ENCODE data around the gene CORO2B.

CORO2B gene

GRCh38 chr15:68711406-68711805, 132.6 kb downstream of the CORO2B start:
- no peak for ATAC-seq
- TF ChIP-seq OSR1 (CRISPR knock-in tag; IDR thresholded peaks at IDR 0.05) (no peak), ZC3H10 (CRISPR knock-in tag; IDR thresholded peaks at IDR 0.05) (no peak), ESRRG (CRISPR knock-in tag; IDR thresholded peaks at IDR 0.05) (no peak), ARNTL (CRISPR knock-in tag; IDR thresholded peaks at IDR 0.05; ENCODE audit: borderline replicate concordance, low read depth) (no peak), PPARA (CRISPR knock-in tag; IDR thresholded peaks at IDR 0.05; ENCODE audit: borderline replicate concordance) (no peak)
- TF ChIP-seq, protein P1, sequence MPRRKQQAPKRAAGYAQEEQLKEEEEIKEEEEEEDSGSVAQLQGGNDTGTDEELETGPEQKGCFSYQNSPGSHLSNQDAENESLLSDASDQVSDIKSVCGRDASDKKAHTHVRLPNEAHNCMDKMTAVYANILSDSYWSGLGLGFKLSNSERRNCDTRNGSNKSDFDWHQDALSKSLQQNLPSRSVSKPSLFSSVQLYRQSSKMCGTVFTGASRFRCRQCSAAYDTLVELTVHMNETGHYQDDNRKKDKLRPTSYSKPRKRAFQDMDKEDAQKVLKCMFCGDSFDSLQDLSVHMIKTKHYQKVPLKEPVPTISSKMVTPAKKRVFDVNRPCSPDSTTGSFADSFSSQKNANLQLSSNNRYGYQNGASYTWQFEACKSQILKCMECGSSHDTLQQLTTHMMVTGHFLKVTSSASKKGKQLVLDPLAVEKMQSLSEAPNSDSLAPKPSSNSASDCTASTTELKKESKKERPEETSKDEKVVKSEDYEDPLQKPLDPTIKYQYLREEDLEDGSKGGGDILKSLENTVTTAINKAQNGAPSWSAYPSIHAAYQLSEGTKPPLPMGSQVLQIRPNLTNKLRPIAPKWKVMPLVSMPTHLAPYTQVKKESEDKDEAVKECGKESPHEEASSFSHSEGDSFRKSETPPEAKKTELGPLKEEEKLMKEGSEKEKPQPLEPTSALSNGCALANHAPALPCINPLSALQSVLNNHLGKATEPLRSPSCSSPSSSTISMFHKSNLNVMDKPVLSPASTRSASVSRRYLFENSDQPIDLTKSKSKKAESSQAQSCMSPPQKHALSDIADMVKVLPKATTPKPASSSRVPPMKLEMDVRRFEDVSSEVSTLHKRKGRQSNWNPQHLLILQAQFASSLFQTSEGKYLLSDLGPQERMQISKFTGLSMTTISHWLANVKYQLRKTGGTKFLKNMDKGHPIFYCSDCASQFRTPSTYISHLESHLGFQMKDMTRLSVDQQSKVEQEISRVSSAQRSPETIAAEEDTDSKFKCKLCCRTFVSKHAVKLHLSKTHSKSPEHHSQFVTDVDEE (CRISPR knock-in tag; IDR thresholded peaks at IDR 0.05) = no peak
- TF ChIP-seq, protein P2, sequence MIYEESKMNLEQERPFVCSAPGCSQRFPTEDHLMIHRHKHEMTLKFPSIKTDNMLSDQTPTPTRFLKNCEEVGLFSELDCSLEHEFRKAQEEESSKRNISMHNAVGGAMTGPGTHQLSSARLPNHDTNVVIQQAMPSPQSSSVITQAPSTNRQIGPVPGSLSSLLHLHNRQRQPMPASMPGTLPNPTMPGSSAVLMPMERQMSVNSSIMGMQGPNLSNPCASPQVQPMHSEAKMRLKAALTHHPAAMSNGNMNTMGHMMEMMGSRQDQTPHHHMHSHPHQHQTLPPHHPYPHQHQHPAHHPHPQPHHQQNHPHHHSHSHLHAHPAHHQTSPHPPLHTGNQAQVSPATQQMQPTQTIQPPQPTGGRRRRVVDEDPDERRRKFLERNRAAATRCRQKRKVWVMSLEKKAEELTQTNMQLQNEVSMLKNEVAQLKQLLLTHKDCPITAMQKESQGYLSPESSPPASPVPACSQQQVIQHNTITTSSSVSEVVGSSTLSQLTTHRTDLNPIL (CRISPR knock-in tag; IDR thresholded peaks at IDR 0.05; ENCODE audit: low read depth) = no peak

- TF ChIP-seq GLIS3 (CRISPR knock-in tag; IDR thresholded peaks at IDR 0.05) (no peak), ZNF565 (CRISPR knock-in tag; conservative IDR thresholded peaks at IDR 0.05; ENCODE audit: low read depth) (no peak), ZC3H10 (CRISPR knock-in tag; IDR thresholded peaks at IDR 0.05) (no peak), POU6F1 (CRISPR knock-in tag; IDR thresholded peaks at IDR 0.05; ENCODE audit: borderline replicate concordance, low read depth) (no peak), RARB (CRISPR knock-in tag; IDR thresholded peaks at IDR 0.05) (no peak), ARNTL (CRISPR knock-in tag; IDR thresholded peaks at IDR 0.05; ENCODE audit: borderline replicate concordance, low read depth) (no peak), CSDC2 (CRISPR knock-in tag; IDR thresholded peaks at IDR 0.05) (no peak), TCF4 (CRISPR knock-in tag; IDR thresholded peaks at IDR 0.05; ENCODE audit: borderline replicate concordance) (no peak), BACH2 (CRISPR knock-in tag; IDR thresholded peaks at IDR 0.05; ENCODE audit: borderline replicate concordance) (no peak), CSRNP3 (CRISPR knock-in tag; IDR thresholded peaks at IDR 0.05) (no peak), ISL1 (CRISPR knock-in tag; IDR thresholded peaks at IDR 0.05) (no peak), ZNF8 (CRISPR knock-in tag; IDR thresholded peaks at IDR 0.05) (no peak), SNAI2 (CRISPR knock-in tag; IDR thresholded peaks at IDR 0.05) (no peak), PPARA (CRISPR knock-in tag; IDR thresholded peaks at IDR 0.05; ENCODE audit: borderline replicate concordance) (no peak), ESRRG (CRISPR knock-in tag; IDR thresholded peaks at IDR 0.05) (no peak)
- TF ChIP-seq, protein P3, sequence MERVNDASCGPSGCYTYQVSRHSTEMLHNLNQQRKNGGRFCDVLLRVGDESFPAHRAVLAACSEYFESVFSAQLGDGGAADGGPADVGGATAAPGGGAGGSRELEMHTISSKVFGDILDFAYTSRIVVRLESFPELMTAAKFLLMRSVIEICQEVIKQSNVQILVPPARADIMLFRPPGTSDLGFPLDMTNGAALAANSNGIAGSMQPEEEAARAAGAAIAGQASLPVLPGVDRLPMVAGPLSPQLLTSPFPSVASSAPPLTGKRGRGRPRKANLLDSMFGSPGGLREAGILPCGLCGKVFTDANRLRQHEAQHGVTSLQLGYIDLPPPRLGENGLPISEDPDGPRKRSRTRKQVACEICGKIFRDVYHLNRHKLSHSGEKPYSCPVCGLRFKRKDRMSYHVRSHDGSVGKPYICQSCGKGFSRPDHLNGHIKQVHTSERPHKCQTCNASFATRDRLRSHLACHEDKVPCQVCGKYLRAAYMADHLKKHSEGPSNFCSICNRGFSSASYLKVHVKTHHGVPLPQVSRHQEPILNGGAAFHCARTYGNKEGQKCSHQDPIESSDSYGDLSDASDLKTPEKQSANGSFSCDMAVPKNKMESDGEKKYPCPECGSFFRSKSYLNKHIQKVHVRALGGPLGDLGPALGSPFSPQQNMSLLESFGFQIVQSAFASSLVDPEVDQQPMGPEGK (CRISPR knock-in tag; IDR thresholded peaks at IDR 0.05; ENCODE audit: borderline replicate concordance) = no peak
- TF ChIP-seq, protein P1 (CRISPR knock-in tag; IDR thresholded peaks at IDR 0.05) = no peak
- TF ChIP-seq, protein P2 (CRISPR knock-in tag; IDR thresholded peaks at IDR 0.05; ENCODE audit: low read depth) = no peak
- ATAC-seq = no peak
Observed at GRCh38 chr15:68712886-68713285, 134.1 kb downstream of the CORO2B start.

All from SK-N-SH treated with all-trans-retinoic acid at 6 μM for 48 hours (cell line).